Stimulated activated CD8-positive, alpha-beta memory T cell treated with anti-CD3 and anti-CD28 coated beads, Interleukin-7, amount 100 ng/mL, for 48 hours (primary cell): ENCODE results near the gene RNU7-1.

ENCODE experiments used
- DNase-seq, 2 donors: peaks; one replicate each; pipeline ENCODE4 v3.0.0-alpha.2; 2020; ENCODE audit warnings: low read depth in 1 of 2; ENCODE audit errors: extremely low read depth in 1 of 2

RNU7-1 gene

DNA sequence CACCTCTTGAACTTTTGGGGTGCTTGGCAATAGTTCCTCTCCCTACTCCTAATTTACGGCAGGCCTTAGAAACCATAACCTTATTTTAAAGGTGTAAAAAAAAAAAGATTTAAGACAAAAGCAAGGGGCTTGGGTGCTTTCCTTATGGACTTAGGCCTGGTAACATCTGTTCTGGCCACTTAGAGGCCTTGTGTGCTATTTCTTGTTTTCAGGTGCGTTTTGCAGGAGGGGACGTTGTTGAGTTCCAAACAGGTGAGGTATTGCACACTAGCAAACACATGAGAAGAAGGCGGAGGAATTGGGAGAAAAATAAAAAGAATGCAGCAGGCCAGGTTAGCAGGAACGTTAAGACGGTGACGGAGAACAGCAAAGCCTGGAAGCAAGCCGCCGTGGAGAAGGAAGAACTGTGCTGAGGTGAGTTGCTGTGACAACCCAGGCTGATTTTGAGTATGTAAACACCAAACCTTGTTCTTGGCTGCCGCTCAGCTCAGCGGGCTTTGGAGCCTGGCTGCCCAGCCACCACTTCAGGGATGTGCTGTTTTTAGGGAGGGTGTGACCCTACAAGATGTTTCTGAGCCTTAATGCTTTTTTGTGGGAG, 44.4 kb downstream of the RNU7-1 start:
- DNase-seq = no peak
